GM12878 (cell line): ENCODE results near the gene PIK3R4. TPM values are rescaled to one million over a fixed set of nuclear protein-coding genes. Genes with fewer than 3 reads are reported as not detected.

Experiments
- ATAC-seq: fragments of 200-7000 bp; cut with Tn5 transposase; 3 replicates; pipeline ENCODE4 v1.9.1; 2020; ENCODE audit warnings: mild to moderate bottlenecking, moderate library complexity
- BruUV-seq: library from RNA; stranded (reverse); fragments of 400-500 nt; replicated peaks from 2 replicates; lab custom pipeline; 2021; lab: Mats Ljungman, UMichigan
- CTCF ChIA-PET: fragments of 300-600 bp; sonication (Branson Sonifier 250); formaldehyde crosslinking; extraction: SDS; loops from one replicate; lab custom pipeline; 2021; ENCODE audit warnings: inconsistent platforms; lab: Yijun Ruan, JAX
- POLR2A ChIA-PET: fragments of 350-600 bp; formaldehyde crosslinking; extraction: SDS; loops from one replicate; lab custom pipeline; 2021; ENCODE audit warnings: inconsistent platforms; lab: Charles Lee
- RAD21 ChIA-PET: fragments of 300-600 bp; sonication (Branson Sonifier 250); formaldehyde crosslinking; loops from one replicate; lab custom pipeline; 2023; ENCODE audit warnings: antibody characterized with exemption; ENCODE audit not compliant: unreplicated experiment; lab: Charles Lee
- SMC1A ChIA-PET: fragments of 300-600 bp; sonication (Branson Sonifier 250); formaldehyde crosslinking; loops from one replicate; lab custom pipeline; 2023; ENCODE audit not compliant: unreplicated experiment, uncharacterized antibody; lab: Charles Lee
- DNase-seq: peaks from one replicate; pipeline ENCODE4 v3.0.0-alpha.2; 2011; ENCODE audit warnings: low read depth, low spot score
- FAIRE-seq: peaks from 3 replicates; lab custom pipeline; 2011; peaks lifted over from hg19 to GRCh38; lab: Jason Lieb, UNC
- H2AFZ ChIP-seq: 2 replicates; pipeline ENCODE4 v1.6.0; 2011; ENCODE audit warnings: low read depth, low read length, control low read depth; ENCODE audit not compliant: control insufficient read depth
- H3K27ac ChIP-seq: 2 replicates; pipeline ENCODE4 v1.5.1; 2011; ENCODE audit warnings: control low read depth; ENCODE audit not compliant: control insufficient read depth, insufficient read depth
- H3K27me3 ChIP-seq, 2 experiments: replicated peaks in 1 of 2; 2 replicates each; pipeline versions ENCODE4 v1.6.0 to v1.6.1; 2011; ENCODE audit warnings: low read length in 1 of 2; ENCODE audit not compliant: control insufficient read depth in 2 of 2, insufficient read depth in 2 of 2
- H3K36me3 ChIP-seq, 2 experiments: 2 replicates each; pipeline ENCODE4 v1.5.1; 2011; ENCODE audit warnings: low read length in 1 of 2; ENCODE audit not compliant: control insufficient read depth in 2 of 2, insufficient read depth in 2 of 2
- H3K4me1 ChIP-seq: 2 replicates; pipeline ENCODE4 v1.6.1; 2011; ENCODE audit warnings: mild to moderate bottlenecking, low read length, moderate library complexity, mixed read lengths; ENCODE audit not compliant: control insufficient read depth, insufficient read depth
- H3K4me2 ChIP-seq: 2 replicates; pipeline ENCODE4 v1.6.0; 2011; ENCODE audit warnings: control low read depth; ENCODE audit not compliant: control insufficient read depth, insufficient read depth
- H3K4me3 ChIP-seq: fragments of 200-600 bp; sonication (generic); 2 replicates; pipeline ENCODE4 v1.5.1; 2016
- H3K79me2 ChIP-seq: 2 replicates; pipeline ENCODE4 v1.6.0; 2011; ENCODE audit warnings: low read length; ENCODE audit not compliant: control insufficient read depth, insufficient read depth
- H3K9ac ChIP-seq: 2 replicates; pipeline ENCODE4 v1.8.0; 2011; ENCODE audit warnings: low read length, control low read depth, mixed read lengths; ENCODE audit not compliant: control insufficient read depth, insufficient read depth
- H3K9me3 ChIP-seq: replicated peaks from 3 replicates; pipeline ENCODE4 v1.5.1; 2011; ENCODE audit warnings: mild to moderate bottlenecking, low read length; ENCODE audit not compliant: control insufficient read depth, insufficient read depth
- H4K20me1 ChIP-seq: 2 replicates; pipeline ENCODE4 v1.6.0; 2011; ENCODE audit not compliant: control insufficient read depth, insufficient read depth
- ASH2L ChIP-seq: fragments of 300-600, 200-600 bp; sonication (generic); IDR thresholded peaks from 2 replicates; pipeline ENCODE4 v1.6.1; 2017; ENCODE audit warnings: low read depth, mild to moderate bottlenecking, borderline replicate concordance
- BCL11A ChIP-seq: IDR thresholded peaks from 2 replicates; pipeline ENCODE4 v1.6.1; 2011; ENCODE audit warnings: low read depth, low read length
- CBX5 ChIP-seq: sonication (generic); IDR thresholded peaks from 2 replicates; pipeline ENCODE4 v1.6.1; 2016; ENCODE audit warnings: low read depth, moderate library complexity, mild to moderate bottlenecking, inconsistent platforms
- CHD2 ChIP-seq: IDR thresholded peaks from 2 replicates; pipeline ENCODE4 v1.6.1; 2011; ENCODE audit warnings: low read depth, low read length, improper control_type of control experiment, borderline replicate concordance
- FOXM1 ChIP-seq: IDR thresholded peaks from 2 replicates; pipeline ENCODE4 v1.6.1; 2012; ENCODE audit warnings: low read depth, mild to moderate bottlenecking, inconsistent platforms, low read length, moderate library complexity
- HDGF ChIP-seq: fragments of 450-650 bp; IDR thresholded peaks from 2 replicates; pipeline ENCODE4 v1.6.1; 2016; ENCODE audit warnings: antibody characterized with exemption
- IRF4 ChIP-seq: IDR thresholded peaks from 2 replicates; pipeline ENCODE4 v1.6.1; 2011; ENCODE audit warnings: low read depth, low read length
- MEF2A ChIP-seq: IDR thresholded peaks from 2 replicates; pipeline ENCODE4 v1.6.1; 2011; ENCODE audit warnings: low read depth, mild to moderate bottlenecking, low read length, moderate library complexity; ENCODE audit not compliant: insufficient read depth
- NR2C1 ChIP-seq: fragments of 450-650 bp; IDR thresholded peaks from 2 replicates; pipeline ENCODE4 v1.6.1; 2017; ENCODE audit warnings: antibody characterized with exemption, mild to moderate bottlenecking, moderate library complexity
- SIX5 ChIP-seq: IDR thresholded peaks from 2 replicates; pipeline ENCODE4 v1.6.1; 2011; ENCODE audit warnings: mild to moderate bottlenecking, low read depth, low read length, moderate library complexity; ENCODE audit not compliant: severe bottlenecking
- ZNF217 ChIP-seq: fragments of 450-650 bp; IDR thresholded peaks from 2 replicates; pipeline ENCODE4 v1.6.1; 2017; ENCODE audit warnings: antibody characterized with exemption, mild to moderate bottlenecking
- WGBS: methylation state at CpG from one replicate; pipeline ENCODE4 v1.1.6; 2016; ENCODE audit warnings: low lambda C conversion rate; ENCODE audit not compliant: insufficient replicate concordance, insufficient coverage; ENCODE audit errors: missing lambda C conversion rate; 5-methylcytosine and 5-hydroxymethylcytosine counted together
- in situ Hi-C: fragments of 300-500 bp; cut with MboI; formaldehyde crosslinking; loops from 9 replicates; pipeline ENCODE4 v1.14.3; 2018; ENCODE audit warnings: mixed read lengths
- intact Hi-C: fragments of 100-400 bp; cut with micrococcal nuclease; formaldehyde crosslinking; loops from one replicate; pipeline ENCODE4 v1.14.2; 2022; ENCODE audit not compliant: unreplicated experiment
- polyA plus RNA-seq, 11 experiments: library from polyadenylated mRNA; depleted of rRNA in 4 of 11; unstranded in 6 of 11; stranded (reverse) in 5 of 11; fragments of >200 nt; fragmentation: Nextera tagmentation in 4 of 11; fragmentation: Illumina TruSeq in 1 of 11; extraction: Ambion mirVana in 4 of 11; extraction: Trizol in 1 of 11; gene quantifications; 1 replicate in 1 of 11; 2 replicates in 10 of 11; pipeline versions ENCODE4 v1.2.1 to v1.2.3, GENCODE V29; 2011 to 2016; ENCODE audit warnings: inconsistent platforms in 2 of 11, missing spikeins in 2 of 11, low read depth in 1 of 11
- total RNA-seq, 4 experiments: library from RNA; depleted of rRNA in 3 of 4; stranded (reverse); fragments of >200 nt in 3 of 4; fragmentation: Illumina TruSeq in 1 of 4; extraction: Trizol in 1 of 4; gene quantifications; 2 replicates each; pipeline versions ENCODE4 v1.2.1 to v1.2.3, GENCODE V29; 2013 to 2021
- TF ChIP-seq, protein P1 (sequence below): IDR thresholded peaks from 2 replicates; pipeline ENCODE4 v1.6.1; 2012; ENCODE audit warnings: improper control_type of control experiment, low read depth, low read length; ENCODE audit not compliant: insufficient replicate concordance
- TF ChIP-seq, protein P2 (sequence below): fragments of 450-650 bp; IDR thresholded peaks from 2 replicates; pipeline ENCODE4 v1.6.1; 2016; ENCODE audit warnings: mild to moderate bottlenecking, moderate library complexity, borderline replicate concordance
- TF ChIP-seq, protein P3 (sequence below): IDR thresholded peaks from 2 replicates; pipeline ENCODE4 v1.6.1; 2012; ENCODE audit warnings: low read depth, low read length, improper control_type of control experiment

The PIK3R4 gene
- total and polyA plus RNA-seq, 10 of the 15 experiments (the other 5 are each of a cell fraction or from before 2014, with no cell fraction given), result 22.6 to 50.2 (median 31.1) TPM

DNA sequence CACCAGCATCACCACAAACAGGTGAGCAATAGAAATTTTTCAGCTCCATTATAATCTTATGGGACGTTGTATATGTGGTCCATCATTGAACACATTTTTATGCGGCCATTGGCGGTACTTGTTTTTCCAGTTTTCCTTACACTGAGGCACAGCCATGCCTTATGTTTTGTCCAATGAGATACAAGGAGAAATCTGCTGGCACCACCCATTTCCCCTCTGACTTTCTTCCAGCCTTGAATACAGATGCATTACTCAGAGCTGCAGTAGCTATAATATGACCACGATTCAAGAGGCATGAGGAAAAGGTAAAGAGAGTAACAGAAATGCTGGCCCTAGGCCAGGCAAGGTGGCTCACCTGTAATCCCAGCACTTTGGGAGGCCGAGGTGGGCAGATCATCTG lies 9.0 kb upstream of the PIK3R4 start:
- CTCF ChIA-PET, result no interaction called here

More for the DNA sequence above, 9.0 kb upstream of the PIK3R4 start:
- Histone ChIP-seq H3K27me3 (no peaks in the 10 kb centered on the region), H3K4me2 (no peak overlapping the region), H3K27ac (no peak overlapping the region)
- SMC1A ChIA-PET, result interaction anchor here (2.7 kb wide), 1 partner anchor 137 kb away, joined by 8 read pairs; the partner anchor contains the start of gene ATP2C1
- DNase-seq, result no peak
- no TSS peak for BruUV-seq
- no peak for TF ChIP-seq ZNF217
- no peak for TF ChIP-seq FOXM1
- TF ChIP-seq ASH2L, result no peak
- TF ChIP-seq NR2C1, result no peak
- TF ChIP-seq CBX5, result no peak
- no peak for TF ChIP-seq IRF4
- TF ChIP-seq HDGF, result no peak
- TF ChIP-seq, protein P1, sequence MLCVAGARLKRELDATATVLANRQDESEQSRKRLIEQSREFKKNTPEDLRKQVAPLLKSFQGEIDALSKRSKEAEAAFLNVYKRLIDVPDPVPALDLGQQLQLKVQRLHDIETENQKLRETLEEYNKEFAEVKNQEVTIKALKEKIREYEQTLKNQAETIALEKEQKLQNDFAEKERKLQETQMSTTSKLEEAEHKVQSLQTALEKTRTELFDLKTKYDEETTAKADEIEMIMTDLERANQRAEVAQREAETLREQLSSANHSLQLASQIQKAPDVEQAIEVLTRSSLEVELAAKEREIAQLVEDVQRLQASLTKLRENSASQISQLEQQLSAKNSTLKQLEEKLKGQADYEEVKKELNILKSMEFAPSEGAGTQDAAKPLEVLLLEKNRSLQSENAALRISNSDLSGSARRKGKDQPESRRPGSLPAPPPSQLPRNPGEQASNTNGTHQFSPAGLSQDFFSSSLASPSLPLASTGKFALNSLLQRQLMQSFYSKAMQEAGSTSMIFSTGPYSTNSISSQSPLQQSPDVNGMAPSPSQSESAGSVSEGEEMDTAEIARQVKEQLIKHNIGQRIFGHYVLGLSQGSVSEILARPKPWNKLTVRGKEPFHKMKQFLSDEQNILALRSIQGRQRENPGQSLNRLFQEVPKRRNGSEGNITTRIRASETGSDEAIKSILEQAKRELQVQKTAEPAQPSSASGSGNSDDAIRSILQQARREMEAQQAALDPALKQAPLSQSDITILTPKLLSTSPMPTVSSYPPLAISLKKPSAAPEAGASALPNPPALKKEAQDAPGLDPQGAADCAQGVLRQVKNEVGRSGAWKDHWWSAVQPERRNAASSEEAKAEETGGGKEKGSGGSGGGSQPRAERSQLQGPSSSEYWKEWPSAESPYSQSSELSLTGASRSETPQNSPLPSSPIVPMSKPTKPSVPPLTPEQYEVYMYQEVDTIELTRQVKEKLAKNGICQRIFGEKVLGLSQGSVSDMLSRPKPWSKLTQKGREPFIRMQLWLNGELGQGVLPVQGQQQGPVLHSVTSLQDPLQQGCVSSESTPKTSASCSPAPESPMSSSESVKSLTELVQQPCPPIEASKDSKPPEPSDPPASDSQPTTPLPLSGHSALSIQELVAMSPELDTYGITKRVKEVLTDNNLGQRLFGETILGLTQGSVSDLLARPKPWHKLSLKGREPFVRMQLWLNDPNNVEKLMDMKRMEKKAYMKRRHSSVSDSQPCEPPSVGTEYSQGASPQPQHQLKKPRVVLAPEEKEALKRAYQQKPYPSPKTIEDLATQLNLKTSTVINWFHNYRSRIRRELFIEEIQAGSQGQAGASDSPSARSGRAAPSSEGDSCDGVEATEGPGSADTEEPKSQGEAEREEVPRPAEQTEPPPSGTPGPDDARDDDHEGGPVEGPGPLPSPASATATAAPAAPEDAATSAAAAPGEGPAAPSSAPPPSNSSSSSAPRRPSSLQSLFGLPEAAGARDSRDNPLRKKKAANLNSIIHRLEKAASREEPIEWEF, result no peak
- no peak for TF ChIP-seq SIX5
- no peak for TF ChIP-seq MEF2A
- no peak for TF ChIP-seq CHD2
- TF ChIP-seq, protein P2, sequence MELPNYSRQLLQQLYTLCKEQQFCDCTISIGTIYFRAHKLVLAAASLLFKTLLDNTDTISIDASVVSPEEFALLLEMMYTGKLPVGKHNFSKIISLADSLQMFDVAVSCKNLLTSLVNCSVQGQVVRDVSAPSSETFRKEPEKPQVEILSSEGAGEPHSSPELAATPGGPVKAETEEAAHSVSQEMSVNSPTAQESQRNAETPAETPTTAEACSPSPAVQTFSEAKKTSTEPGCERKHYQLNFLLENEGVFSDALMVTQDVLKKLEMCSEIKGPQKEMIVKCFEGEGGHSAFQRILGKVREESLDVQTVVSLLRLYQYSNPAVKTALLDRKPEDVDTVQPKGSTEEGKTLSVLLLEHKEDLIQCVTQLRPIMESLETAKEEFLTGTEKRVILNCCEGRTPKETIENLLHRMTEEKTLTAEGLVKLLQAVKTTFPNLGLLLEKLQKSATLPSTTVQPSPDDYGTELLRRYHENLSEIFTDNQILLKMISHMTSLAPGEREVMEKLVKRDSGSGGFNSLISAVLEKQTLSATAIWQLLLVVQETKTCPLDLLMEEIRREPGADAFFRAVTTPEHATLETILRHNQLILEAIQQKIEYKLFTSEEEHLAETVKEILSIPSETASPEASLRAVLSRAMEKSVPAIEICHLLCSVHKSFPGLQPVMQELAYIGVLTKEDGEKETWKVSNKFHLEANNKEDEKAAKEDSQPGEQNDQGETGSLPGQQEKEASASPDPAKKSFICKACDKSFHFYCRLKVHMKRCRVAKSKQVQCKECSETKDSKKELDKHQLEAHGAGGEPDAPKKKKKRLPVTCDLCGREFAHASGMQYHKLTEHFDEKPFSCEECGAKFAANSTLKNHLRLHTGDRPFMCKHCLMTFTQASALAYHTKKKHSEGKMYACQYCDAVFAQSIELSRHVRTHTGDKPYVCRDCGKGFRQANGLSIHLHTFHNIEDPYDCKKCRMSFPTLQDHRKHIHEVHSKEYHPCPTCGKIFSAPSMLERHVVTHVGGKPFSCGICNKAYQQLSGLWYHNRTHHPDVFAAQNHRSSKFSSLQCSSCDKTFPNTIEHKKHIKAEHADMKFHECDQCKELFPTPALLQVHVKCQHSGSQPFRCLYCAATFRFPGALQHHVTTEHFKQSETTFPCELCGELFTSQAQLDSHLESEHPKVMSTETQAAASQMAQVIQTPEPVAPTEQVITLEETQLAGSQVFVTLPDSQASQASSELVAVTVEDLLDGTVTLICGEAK, result no peak
- TF ChIP-seq, protein P3, sequence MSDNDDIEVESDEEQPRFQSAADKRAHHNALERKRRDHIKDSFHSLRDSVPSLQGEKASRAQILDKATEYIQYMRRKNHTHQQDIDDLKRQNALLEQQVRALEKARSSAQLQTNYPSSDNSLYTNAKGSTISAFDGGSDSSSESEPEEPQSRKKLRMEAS, result no peak
- TF ChIP-seq BCL11A, result no peak
- TF ChIP-seq, all 136 proteins: peak for 0
- Histone ChIP-seq H4K20me1 (no peaks in the 10 kb centered on the region), H3K36me3 (no peaks in the 10 kb centered on the region), H2AFZ (no peak overlapping the region), H3K79me2 (no peaks in the 10 kb centered on the region), H3K4me3 (no peak overlapping the region), H3K9ac (no peak overlapping the region), H3K9me3 (no peaks in the 10 kb centered on the region), H3K4me1 (no peaks in the 10 kb centered on the region)
- WGBS, result 59% methylated on average over 5 of the region's 5 CpGs
- RAD21 ChIA-PET, result interaction anchor here (4.2 kb wide), 1 partner anchor 137 kb away, joined by 15 read pairs; the partner anchor contains the start of gene ATP2C1
- POLR2A ChIA-PET, result interaction anchor here (0.6 kb wide), 1 partner anchor 1122 kb away, joined by 5 read pairs; no protein-coding TSS in a partner anchor
- intact Hi-C loops, result loop anchor here (5.0 to 10.0 kb wide), 2 partner anchors 197 to 269 kb away; partner anchors contain the start of genes ASTE1 and NEK11
- in situ Hi-C loops, result no loop called here
- ATAC-seq (no peak), FAIRE-seq (no peak)
